Hematopoietic multipotent progenitor cell treated with erythropoietin and hydrocortisone succinate and interleukin-3 and kit ligand, for 6 days (in vitro differentiated cells): Measurements from ENCODE around the gene GPR31.

ENCODE experiments used
- DNase-seq: peaks from one replicate; pipeline ENCODE4 v3.0.0-alpha.2; 2015

The GPR31 gene

DNA sequence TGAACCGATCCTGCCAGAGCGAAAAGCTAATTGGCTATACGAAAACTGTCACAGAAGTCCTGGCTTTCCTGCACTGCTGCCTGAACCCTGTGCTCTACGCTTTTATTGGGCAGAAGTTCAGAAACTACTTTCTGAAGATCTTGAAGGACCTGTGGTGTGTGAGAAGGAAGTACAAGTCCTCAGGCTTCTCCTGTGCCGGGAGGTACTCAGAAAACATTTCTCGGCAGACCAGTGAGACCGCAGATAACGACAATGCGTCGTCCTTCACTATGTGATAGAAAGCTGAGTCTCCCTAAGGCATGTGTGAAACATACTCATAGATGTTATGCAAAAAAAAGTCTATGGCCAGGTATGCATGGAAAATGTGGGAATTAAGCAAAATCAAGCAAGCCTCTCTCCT, 20.7 kb downstream of the GPR31 start:
- DNase-seq: peak; percentile 17

DNA sequence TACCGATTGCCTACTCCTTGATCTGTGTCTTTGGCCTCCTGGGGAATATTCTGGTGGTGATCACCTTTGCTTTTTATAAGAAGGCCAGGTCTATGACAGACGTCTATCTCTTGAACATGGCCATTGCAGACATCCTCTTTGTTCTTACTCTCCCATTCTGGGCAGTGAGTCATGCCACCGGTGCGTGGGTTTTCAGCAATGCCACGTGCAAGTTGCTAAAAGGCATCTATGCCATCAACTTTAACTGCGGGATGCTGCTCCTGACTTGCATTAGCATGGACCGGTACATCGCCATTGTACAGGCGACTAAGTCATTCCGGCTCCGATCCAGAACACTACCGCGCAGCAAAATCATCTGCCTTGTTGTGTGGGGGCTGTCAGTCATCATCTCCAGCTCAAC, 21.4 kb downstream of the GPR31 start:
- no peak for DNase-seq

DNA sequence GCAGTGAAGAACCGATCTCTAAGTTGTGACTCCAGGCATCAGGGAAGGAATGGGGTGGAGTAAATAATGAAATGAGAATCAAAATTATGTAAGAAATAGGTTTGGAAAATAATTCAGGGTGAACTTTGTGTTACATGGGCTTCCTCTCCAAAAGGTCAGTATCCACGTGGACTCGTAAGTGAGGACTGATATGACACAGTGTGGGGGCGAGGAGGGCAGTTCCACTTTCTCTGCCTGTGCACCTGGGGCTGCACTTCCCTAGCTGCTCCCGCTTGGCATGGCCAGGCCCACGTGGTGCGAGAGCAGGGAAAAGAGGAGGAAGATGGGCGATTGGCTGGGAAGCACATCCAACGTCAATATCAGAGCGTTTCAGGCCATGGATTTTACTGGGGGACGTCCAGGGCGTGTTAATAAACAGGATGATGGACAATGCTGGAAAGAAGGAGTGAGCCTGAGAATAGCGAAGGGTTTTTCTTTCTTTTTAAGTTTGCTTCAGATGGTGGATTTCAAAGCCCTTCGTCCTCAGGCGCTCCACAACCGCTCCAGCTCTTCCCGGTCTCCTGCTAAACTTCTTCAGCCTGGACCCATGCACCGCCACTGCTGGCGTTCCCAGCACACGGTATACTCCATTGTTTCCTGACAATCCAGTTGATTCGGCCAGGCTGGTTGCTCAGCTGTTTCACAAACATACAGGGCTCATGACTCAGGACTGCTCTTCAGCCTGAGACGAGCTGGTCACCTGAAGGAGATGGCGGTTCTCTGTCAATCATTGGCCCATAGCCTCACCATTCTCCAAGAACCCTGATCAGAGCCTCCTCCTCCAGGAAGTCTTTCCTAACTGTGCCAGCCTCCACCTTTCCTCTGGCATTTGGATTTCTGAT, 23.1 kb downstream of the GPR31 start:
- no peak for DNase-seq

DNA sequence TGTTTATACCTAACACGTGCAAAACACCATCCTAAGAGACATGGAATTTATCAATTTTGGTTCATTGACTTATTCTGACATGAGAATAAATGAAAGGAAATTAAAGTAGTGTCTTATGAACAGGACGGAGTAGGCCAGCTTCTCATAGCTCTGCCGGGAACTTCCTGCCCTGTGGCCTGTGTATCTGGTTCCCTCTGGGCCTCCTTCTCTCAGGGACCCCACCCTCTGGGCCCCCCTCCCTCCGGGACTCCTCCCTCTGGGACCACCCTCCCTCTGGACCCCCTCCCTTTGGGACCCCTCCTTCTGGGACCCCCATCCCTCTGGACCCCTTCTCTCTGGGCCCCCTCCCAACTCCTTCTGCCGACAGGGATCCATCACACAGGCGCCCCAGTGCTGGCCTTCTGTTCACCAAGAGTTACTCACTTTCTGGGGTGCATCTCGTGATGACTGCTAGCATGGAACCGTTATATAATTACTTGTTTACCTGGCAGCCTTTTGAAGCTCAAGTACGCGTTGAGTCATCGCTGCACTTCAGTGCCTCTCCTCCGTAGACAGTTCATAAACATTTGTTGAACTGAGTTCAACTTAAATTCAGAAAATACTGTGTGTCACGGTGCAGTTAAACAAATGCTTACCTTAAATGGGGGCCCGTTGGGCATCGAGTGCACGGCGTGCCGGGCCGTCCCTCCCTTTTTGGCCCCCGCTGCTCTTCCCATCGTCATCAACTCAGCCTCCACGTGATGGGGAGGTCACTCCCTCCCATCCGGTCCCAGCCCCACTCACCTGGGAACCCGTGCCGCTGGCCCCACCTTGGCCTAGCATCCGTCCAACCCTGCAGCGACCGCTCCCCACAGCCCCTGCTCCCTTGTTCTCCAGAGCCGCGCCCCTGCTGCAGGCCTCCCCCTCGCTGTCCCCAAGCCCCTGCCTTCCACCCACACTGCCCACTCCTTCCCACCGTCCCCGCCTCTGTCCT, 26.8 kb downstream of the GPR31 start:
- no peak for DNase-seq

DNA sequence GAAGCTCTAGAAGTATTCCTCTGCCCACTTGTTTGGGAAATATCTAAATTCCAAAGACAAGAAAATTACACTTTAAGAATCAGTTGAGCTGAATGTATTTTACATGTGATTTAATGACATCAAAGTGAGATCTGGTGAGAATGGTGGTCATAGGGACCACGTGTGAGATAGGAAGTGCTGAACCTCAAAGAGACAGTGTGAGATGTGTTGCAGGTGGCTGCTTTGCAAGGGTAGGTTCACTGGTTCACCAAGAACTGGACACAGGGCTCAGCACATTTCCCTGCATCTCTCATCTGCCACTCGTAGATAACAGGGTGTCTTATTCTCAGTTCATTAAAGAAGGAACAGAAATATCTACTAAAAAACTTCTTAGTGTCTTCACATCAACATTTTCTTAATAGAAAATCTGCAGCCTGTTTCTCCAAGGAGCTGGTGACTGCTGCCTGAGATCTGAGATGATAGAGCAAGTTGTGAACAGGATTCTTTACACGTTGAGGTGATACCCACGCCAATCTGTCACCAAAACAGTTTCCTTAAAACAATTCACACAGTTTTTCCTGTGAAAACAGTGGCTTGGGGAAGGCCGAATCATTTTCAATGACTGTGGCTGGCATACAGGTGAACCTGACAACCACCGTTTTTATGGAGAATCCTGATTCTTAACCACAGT, 27.6 kb downstream of the GPR31 start:
- no peak for DNase-seq

DNA sequence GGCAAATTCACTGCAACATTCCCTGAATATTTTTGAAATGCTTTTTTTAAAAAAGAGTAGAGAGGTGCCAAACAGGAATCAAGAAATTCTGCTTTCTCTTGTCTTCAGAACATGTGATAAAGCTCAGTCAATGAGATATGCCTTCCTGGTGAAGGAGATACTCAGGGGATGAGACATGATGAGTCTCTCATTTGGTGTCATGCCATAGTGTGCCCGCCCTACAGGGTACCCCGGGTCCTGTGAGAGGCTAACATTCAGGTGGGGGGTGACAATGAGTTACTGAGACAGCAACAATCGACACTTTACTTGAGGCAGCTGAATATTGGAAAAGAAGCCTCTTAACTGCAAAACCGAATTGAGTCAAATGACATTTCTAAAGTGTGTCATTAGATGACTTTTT, 28.2 kb downstream of the GPR31 start:
- no peak for DNase-seq

DNA sequence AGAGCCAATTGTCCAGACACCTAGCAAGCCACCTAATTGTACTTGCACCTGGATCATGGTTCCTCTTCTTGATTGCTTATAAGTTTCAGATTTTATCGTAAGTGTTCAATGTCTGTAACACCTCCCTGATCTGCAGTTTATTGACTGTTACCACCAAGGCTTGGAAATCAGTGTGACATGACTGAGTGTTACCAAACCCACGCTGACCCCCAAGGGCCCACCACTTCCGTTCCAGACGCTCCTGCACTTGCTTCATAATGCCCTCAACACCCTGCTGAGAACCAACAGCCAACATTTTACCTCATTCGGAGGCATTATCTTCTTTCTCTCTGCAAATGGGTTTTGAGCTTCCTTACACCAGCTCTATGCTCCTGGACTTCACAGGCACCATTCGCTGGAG, 28.6 kb downstream of the GPR31 start:
- no peak for DNase-seq

DNA sequence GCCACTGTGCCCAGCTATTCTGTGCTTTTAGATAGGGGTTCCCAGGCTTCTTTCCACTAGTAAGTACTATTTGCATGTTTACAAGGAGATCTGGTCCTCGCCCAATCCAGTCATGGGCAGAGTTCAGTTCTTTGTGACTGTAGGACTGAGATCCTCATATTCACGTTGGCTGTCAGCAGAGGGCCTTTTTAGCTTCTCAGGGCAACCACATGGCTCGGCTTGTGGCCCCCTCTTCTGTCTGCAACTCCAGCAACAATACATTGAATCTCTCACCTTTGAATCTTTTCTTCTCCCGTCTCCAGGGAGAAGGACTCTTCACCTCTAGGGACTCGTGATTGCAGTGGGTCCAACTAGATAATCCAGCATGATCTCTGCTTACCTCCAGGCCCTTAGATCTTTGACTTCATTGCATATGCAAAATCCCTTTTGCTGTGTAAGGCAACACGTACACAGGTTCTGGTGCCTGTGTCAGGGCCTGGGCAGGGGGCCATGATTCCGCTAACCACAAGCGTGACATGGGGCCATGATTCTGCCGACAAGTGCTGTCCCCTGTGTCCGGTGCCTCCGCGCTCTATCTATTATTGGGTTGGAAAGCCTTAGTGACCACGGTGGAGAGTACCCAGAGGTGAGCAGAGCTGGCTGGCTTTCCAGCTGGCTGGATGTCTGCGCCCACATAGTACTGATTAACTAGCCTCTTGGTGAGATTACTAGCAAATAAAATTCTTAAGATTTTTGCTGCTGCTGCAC, 29.8 kb downstream of the GPR31 start:
- no peak for DNase-seq

DNA sequence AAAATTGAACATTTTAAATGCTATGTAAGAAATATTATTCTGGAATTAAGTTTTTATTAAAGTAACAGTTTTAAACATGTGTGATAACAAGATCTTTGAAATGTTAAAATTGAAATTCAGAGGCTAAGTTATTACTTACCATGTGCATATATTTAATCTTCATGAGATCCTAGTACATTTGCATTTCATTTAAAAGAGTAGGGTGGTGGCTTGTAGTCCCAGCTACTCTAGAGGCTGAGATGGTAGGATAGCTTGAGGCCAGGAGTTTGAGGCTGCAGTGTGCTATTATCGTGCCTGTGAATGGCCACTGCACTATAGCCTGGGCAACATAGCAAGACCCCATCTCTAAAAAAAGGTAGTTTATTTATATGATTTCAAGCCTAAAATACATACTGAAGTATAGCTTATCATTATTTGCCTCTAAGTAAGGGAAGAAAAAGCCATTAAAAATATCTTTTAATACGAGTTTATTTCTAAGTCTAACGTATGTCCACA, 31.9 kb downstream of the GPR31 start:
- no peak for DNase-seq

DNA sequence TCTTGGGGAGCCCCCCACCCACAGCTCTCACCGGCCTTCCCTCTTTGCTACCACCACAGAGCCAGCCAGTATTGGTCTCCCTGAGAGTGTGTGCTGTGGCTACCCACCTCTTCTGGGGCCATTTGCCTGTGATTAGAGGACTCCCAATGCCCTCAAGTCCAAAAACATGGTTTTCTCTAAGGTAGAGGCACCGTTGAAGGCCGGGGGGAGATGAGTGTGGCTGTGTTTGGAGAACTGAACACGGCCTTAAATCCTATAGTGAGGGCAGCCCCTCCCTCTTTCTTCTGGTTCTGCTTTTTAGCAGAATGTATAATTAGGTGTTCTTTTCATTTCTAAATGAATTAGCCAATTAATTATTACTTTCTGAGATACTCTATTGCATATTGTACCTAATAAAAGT, 32.4 kb downstream of the GPR31 start:
- DNase-seq: no peak

DNA sequence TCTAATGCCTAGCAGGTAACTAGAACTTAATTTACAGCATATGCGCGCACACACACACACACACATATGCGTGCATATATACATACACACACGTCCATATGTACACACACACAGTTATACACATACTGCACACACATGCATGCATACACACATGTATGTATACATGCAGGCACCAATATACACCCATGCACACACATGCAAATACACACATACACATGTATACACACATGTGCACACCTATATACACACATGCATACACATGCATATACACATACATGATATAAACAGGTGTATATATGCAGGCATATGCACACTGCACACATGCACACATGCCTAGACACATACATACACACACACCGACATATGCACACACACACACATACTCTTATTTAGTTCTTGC, 33.0 kb downstream of the GPR31 start:
- DNase-seq: no peak

DNA sequence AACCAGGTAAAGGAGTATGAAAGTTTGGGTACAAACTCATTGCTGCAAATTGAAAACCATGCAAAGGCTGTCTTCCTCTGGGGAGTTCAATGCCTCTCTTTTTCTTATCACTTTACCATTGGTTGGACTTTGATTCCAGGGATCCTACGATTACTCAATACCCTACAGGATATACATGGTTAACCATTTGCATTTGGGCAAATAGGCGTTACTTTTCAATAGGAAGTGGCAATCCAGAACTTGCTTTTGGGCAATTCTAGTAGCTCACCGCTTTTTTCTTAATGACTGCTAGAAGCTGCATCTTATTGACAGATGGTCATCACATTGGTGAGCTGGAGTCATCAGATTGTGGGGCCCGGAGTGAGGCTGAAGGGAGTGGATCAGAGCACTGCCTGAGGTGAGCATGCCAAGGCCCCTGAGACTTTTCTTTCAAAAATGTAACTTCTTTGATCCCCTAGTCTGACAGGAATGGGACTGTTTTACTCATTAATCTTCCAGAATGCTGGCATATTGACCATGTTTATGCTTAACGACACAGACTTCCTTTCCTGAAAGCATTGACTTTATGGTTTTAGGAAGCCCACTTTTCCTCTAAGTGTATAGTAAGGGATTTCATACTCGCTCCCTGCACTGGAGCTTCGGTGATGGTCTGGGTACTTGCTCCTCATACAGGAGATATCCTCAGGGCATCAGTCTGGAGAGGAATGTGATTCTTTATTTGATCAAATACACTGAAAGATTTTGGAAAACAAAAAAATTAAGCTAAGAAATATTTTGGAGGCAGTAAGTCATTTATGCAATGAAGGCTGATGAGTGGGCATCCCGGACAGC, 34.7 kb downstream of the GPR31 start, which contains the start of gene CCR6:
TSS of gene CCR6 (plus strand) at position 270 of the 831 bp plus-strand sequence. CDS start 13,039 bp downstream, outside the sequence.
- no peak for DNase-seq

DNA sequence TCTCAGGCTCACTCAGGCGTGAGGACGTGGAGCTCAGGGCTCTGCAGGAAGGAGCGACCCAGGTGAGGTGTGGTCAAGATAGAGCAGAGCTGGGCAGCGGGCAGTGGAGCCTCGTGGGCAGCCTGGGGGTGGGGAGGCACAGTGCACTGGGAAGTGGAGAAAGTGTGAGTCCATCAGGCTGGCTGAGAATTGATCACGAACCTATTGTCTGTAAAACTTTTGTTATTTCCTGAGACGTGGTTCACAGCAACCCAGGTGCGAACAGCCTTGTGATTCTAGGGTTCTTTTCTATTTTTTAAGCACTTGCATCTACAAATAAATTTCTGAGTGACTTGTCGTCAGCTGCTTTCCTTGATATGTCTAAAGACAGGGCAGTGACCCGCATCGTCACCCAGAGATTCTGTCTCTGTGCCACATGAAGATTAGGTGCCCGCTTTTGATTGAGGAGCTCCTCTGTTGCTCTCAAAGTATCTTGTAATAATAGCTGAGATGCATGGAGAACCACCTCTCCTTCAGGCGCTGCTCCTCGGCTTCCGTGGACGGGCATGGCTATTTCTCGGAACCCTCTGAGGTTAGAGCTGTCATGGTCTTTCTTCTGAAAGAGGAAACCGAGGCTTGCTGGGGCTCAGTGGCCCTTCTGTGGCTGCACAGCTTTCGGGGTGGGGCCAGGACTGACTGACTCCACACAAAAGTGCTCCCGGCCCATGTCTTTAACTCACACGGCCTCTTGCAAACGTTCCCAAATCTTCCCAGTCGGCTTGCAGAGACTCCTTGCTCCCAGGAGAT, 35.5 kb downstream of the GPR31 start:
- DNase-seq: no peak

DNA sequence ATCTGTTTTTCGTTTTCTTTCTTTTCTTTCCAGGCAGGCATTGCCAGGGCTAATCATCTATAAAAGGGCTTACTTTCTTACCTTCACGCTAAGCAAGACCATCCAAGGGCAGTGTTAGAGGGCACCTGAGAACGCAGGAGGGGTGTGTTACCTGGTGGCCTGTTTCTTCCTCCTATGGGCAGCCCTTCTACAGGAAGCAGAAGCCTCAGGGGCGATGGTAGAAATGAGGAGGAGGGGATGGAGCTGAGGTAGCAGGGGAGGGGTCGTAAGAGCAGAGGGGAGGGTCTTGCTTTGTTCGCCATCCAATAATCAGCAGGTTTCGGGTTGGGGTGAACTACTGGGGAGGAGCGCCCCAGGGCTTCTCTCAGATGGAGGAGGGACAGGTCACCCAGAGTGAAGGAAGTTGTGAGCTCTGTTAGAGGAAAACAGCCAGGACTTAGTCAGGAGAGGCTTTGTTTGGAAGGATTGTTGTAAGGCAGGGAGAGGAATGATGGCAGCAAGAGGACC, 36.4 kb downstream of the GPR31 start:
- DNase-seq: no peak

DNA sequence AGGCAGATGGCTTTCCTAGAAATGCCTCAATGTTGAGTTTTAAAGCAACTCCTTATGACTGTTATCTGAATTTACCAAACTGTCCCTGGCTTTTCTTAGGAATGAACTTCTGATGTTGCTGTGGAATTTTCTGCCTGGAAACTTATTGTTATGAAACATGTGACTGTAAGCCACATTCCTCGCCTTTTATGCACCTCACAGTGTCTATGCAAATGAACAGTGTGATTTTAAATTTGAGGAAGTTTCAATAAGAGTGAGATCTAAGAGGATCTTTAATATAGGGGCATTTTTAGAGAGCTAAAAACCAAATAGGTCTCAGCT, 37.2 kb downstream of the GPR31 start:
- DNase-seq: no peak

DNA sequence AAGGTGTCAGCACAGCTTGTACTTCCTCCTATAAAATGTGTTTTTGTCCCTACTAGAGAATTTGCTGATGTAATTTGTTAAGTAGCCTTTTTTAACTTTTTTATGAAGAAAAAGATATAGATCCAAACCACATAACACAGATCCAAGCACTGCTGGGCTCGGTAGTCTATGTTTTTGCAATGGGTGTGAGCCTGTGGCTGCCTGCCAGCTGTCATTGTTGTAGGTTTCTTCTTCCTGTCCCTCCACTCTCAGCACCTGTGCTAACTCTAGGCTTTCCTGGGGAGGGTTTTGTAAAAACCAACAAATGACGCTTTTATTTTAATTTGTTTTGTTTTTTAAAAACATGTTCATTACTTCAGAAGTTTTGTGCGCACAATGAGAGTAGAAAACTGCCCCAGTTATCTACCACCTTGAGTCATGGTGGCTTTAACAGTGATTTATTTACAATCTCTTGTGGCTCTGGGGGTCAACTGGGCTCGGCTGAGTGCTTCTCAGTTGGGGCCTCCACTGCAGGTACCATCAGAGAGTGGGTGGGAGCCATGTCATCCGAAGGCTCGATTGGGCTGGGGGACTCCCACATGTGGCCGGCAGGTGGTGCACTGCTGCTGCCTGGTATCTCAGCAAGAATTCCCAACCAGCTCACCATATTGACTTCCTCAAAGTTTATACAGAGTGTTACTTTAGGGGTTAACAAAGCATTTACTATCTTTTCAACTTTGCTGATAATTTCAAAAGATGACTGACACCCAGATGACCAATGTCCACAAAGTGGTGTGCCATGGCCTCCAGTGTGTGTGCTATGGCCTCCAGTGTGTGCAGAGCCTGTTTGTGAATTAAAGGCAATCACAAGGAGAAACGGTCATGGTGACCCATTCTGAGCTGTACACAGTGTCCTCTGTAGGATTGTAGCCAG, 37.9 kb downstream of the GPR31 start:
- no peak for DNase-seq

DNA sequence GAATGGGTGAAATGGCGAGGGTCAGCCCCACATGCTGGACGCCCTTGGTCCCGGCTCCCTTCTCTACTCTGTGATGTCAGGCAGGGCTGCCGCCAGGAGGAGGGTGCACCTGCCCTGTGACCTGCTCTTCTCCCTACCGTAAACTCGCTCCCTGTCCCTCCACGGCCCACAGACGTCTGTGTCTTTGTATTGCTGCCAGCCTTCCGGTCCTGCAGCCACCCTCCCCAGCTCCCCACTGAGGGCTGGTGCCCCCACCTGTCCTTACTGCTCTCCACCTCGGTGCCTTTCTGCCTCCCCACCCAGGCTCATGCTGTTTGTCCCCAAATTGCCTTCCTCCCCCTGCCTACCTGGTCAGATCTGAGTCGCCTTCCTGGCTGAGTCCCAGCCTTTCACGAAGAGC, 38.9 kb downstream of the GPR31 start:
- DNase-seq: no peak

DNA sequence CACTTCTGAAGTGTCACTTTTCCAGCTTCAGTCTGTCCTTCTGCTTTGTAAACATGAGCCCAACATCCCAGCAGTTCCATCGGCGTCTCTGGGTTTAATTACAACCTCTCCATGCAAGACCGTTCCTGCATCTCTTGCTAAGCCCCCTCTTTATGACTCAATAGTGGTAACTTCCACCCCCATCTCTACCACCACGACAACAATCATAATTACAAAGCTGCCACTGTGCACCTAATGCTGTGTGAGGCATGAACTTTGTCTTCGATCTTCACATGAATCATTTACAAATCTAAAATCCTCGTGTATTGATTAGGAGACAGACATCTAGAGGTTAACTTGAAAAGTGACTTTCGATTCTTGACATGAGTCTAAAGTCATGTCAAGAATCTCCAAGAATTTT, 39.8 kb downstream of the GPR31 start:
- DNase-seq: no peak

DNA sequence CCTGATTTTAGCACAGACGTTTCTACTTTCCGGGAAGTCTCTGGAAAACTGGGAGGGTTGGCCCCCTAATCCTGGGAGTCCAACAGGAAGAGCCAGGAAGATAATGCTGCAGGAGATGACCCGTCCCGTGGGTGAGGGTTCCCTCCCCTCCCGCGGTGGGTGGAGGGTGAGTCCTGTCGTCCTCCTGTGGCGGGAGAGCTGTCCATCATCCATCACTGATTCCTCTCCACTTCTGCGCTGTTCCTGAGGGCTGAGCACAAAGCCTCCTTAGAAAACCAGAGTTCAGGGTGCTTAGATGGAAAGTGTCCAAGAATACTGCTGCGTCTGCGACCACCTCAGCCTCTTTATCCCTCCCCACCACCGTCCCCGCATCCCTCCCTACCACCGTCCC, 40.9 kb downstream of the GPR31 start:
- DNase-seq: no peak
